Small intestine (tissue), 7 donors: ENCODE measurements around the gene FLOT1. TPM values are rescaled to one million over a fixed set of nuclear protein-coding genes. Genes with fewer than 3 reads are reported as not detected.
"Not testable (repeated sequence)": the region's sequence is repeated elsewhere in the genome, so short reads cannot be mapped to it uniquely, and the experiment has no call there.

ENCODE experiments used
- DNase-seq, 2 donors: peaks; one replicate each; pipeline versions ENCODE4 v3.0.0 to v3.0.0-alpha.2; 2013
- FAIRE-seq: peaks from 2 replicates; lab custom pipeline; 2012; peaks lifted over from hg19 to GRCh38; lab: Jason Lieb, UNC
- H3K27ac ChIP-seq, 3 donors: one replicate each; pipeline ENCODE4 v1.5.1; 2013; ENCODE audit warnings: low read length in 2 of 3, mild to moderate bottlenecking in 2 of 3, control low read depth in 1 of 3, inconsistent platforms in 1 of 3, low read depth in 1 of 3, moderate library complexity in 1 of 3
- H3K27me3 ChIP-seq, 3 donors: one replicate each; pipeline ENCODE4 v1.6.1; 2013; ENCODE audit warnings: low read length in 3 of 3, inconsistent platforms in 1 of 3; ENCODE audit not compliant: control insufficient read depth in 3 of 3, insufficient read depth in 3 of 3
- H3K36me3 ChIP-seq, 3 donors: one replicate each; pipeline ENCODE4 v1.6.1; 2013; ENCODE audit warnings: low read length in 3 of 3, inconsistent platforms in 1 of 3, low read depth in 1 of 3, mild to moderate bottlenecking in 1 of 3, moderate library complexity in 1 of 3; ENCODE audit not compliant: control insufficient read depth in 3 of 3, insufficient read depth in 2 of 3
- H3K4me1 ChIP-seq, 3 donors: one replicate each; pipeline ENCODE4 v1.6.1; 2013; ENCODE audit warnings: low read length in 2 of 3, inconsistent platforms in 1 of 3, low read depth in 1 of 3, mild to moderate bottlenecking in 1 of 3, moderate library complexity in 1 of 3; ENCODE audit not compliant: control insufficient read depth in 3 of 3, insufficient read depth in 2 of 3
- H3K4me3 ChIP-seq, 3 donors: one replicate each; pipeline ENCODE4 v1.5.1; 2013; ENCODE audit warnings: low read length in 3 of 3, control low read depth in 1 of 3, inconsistent platforms in 1 of 3, low read depth in 1 of 3, mild to moderate bottlenecking in 1 of 3, moderate library complexity in 1 of 3
- H3K9me3 ChIP-seq, 2 donors: one replicate each; pipeline ENCODE4 v1.6.1; 2013; ENCODE audit warnings: low read depth in 1 of 2, low read length in 1 of 2; ENCODE audit not compliant: control insufficient read depth in 2 of 2, insufficient read depth in 1 of 2
- WGBS, 3 donors: extraction: QIAGEN DNeasy Blood & Tissue Kit; methylation state at CpG; one replicate each; pipeline ENCODE4 v1.1.7; 2013; 5-methylcytosine and 5-hydroxymethylcytosine counted together
- polyA plus RNA-seq, 4 donors: library from polyadenylated mRNA; stranded (reverse) in 3 of 4; unstranded in 1 of 4; fragments of 200-250 nt in 3 of 4; fragments of 120-200 nt in 1 of 4; gene quantifications; one replicate each; pipeline versions ENCODE4 v1.2.1 to v1.2.3, GENCODE V29; 2013
- donor health status: healthy with polysubstance abuse.
- donor health status: control.
- donor health status: control.
- donor health status: Bipolar disorder and iron deficiency.
- donor health status: healthy.

Gene FLOT1
- polyA plus RNA-seq, 4 donors = 77.4 to 166 (median 144) TPM

GRCh38 chr6:30756405-30757003 is 14.0 kb upstream of the FLOT1 start:
- 94% methylated on average over 7 of the region's 7 CpGs for WGBS, 3 donors
- FAIRE-seq, DNase-seq: not testable (repeated sequence)

GRCh38 chr6:30754631-30755030 is 12.1 kb upstream of the FLOT1 start:
- Histone ChIP-seq H3K27me3 (no peaks in the 10 kb centered on the region), H3K36me3 (no peaks in the 10 kb centered on the region), H3K9me3 (no peaks in the 10 kb centered on the region), H3K4me1 (peaks cover 0 to 26% (median 3%) of the 10 kb centered on the region in 3 donors), H3K4me3 (no peak overlapping the region), H3K27ac (no peak overlapping the region)
- 89 to 93% (median 90%) methylated on average over 3 of the region's 3 CpGs for WGBS, 3 donors
- DNase-seq (no peak), FAIRE-seq (no peak)

More at GRCh38 chr6:30756405-30757003, 14.0 kb upstream of the FLOT1 start:
- not testable (repeated sequence) for H3K27ac ChIP-seq, H3K4me3 ChIP-seq, H3K9me3 ChIP-seq, H3K36me3 ChIP-seq, H3K27me3 ChIP-seq
- H3K4me1 ChIP-seq = peaks cover 0 to 12% (median under 1%) of the 10 kb centered on the region in 3 donors

DNA sequence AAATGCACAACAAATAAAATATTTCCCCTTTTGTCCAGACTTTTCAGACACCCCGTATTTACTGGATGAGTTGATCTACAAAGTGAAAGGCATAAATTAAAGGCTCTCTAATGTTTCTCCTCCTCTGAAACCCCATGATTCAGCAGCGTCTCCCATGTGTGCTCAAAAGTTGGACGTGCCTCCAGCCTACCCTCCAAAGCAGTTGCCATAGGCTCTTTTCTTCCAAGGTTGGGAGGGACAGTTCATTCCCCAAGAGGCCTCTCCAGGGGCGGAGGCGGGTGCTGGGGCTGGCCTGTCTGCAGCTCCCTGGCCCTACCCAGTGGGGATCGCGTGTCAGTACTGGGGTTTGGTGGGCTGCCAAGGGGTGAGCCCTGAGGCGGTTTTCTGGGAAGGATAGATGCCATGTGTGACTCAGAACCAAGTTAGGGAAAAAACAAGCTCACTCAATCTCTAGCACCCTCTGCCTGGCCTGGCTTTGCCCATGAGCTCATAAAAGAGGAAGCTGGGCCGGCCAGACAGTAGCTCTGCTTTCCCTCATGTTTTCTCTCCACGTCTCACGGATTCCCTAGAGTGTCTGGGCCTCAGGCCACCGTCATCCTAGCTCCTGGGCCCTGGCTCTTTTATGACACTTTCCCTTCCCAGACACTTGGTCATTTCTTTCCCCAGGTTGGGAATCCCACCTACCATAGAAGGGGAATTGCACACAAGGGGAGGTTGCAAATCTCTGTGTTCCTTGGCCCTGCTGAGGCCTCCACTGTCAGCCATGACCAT is 9.9 kb upstream of the FLOT1 start:
- DNase-seq = peak in 1 of 2 donors; percentile 45

DNA sequence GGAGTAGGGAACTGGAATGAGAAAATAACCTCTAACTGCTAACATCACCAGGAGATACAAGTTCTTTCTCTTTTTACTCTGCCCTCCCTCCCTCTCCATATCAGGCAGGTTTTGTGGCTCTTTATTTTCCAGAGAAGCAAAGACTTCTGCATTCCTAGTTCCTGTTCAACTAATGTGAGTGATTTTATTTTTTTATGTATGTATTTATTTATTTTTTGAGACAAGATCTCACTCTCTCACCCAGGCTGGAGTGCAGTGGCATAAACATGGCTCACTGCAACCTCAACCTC is 7.8 kb upstream of the FLOT1 start:
- H3K9me3 ChIP-seq = no peaks in the 10 kb centered on the region
- H3K36me3 ChIP-seq = no peaks in the 10 kb centered on the region
- DNase-seq (no peak), FAIRE-seq (no peak)
- peak overlapping the region; percentile 1 to 92 (median 86) for H3K27ac ChIP-seq
- H3K27me3 ChIP-seq = no peaks in the 10 kb centered on the region
- H3K4me3 ChIP-seq = no peak overlapping the region
- peaks cover 0 to 42% (median 16%) of the 10 kb centered on the region in 3 donors for H3K4me1 ChIP-seq

More for the DNA sequence above, 9.9 kb upstream of the FLOT1 start:
- WGBS, 3 donors = 46 to 73% (median 64%) methylated on average over 12 of the region's 12 CpGs
- peaks cover 0 to 42% (median 16%) of the 10 kb centered on the region in 3 donors for H3K4me1 ChIP-seq
- no peaks in the 10 kb centered on the region for H3K9me3 ChIP-seq
- no peaks in the 10 kb centered on the region for H3K36me3 ChIP-seq
- no peaks in the 10 kb centered on the region for H3K27me3 ChIP-seq
- H3K27ac ChIP-seq = peak overlapping the region in 2 of 3 donors; percentile 60 to 74
- FAIRE-seq = no peak
- no peak overlapping the region for H3K4me3 ChIP-seq

- FAIRE-seq (no peak), DNase-seq (peak; percentile 88 to 91)
- H3K27ac ChIP-seq = peak overlapping the region; percentile 56 to 92 (median 86)
- H3K9me3 ChIP-seq = no peaks in the 10 kb centered on the region
- peaks cover 0 to 44% (median 16%) of the 10 kb centered on the region in 3 donors for H3K4me1 ChIP-seq
- 18 to 61% (median 32%) methylated on average over 12 of the region's 12 CpGs for WGBS, 3 donors
- no peaks in the 10 kb centered on the region for H3K27me3 ChIP-seq
- H3K36me3 ChIP-seq = no peaks in the 10 kb centered on the region
- H3K4me3 ChIP-seq = no peak overlapping the region
Observed at GRCh38 chr6:30749554-30750378, 7.3 kb upstream of the FLOT1 start.

- no peak overlapping the region for H3K4me3 ChIP-seq
- DNase-seq (peak; percentile 46 to 53), FAIRE-seq (no peak)
- peak overlapping the region; percentile 56 to 92 (median 86) for H3K27ac ChIP-seq
- no peaks in the 10 kb centered on the region for H3K36me3 ChIP-seq
- no peaks in the 10 kb centered on the region for H3K9me3 ChIP-seq
- H3K27me3 ChIP-seq = no peaks in the 10 kb centered on the region
- H3K4me1 ChIP-seq = peaks cover 0 to 47% (median 16%) of the 10 kb centered on the region in 3 donors
- WGBS, 3 donors = 41 to 68% (median 42%) methylated on average over 8 of the region's 8 CpGs
Observed at GRCh38 chr6:30748851-30749540, 6.5 kb upstream of the FLOT1 start.

GRCh38 chr6:30747902-30748769 is 5.6 kb upstream of the FLOT1 start:
- H3K27me3 ChIP-seq = no peaks in the 10 kb centered on the region
- FAIRE-seq = no peak
- peaks cover 0 to 49% (median 16%) of the 10 kb centered on the region in 3 donors for H3K4me1 ChIP-seq
- H3K36me3 ChIP-seq = no peaks in the 10 kb centered on the region
- H3K9me3 ChIP-seq = no peaks in the 10 kb centered on the region
- H3K4me3 ChIP-seq = no peak overlapping the region
- WGBS, 3 donors = 40 to 61% (median 49%) methylated on average over 6 of the region's 6 CpGs
- H3K27ac ChIP-seq = peak overlapping the region; percentile 1 to 92 (median 86)
- peak; percentile 60 to 75 for DNase-seq
